ENCODE data around the gene PIM3.
A peak's percentile ranks its signal among the peaks of the same experiment; 100 is the strongest.

PIM3 gene

DNA sequence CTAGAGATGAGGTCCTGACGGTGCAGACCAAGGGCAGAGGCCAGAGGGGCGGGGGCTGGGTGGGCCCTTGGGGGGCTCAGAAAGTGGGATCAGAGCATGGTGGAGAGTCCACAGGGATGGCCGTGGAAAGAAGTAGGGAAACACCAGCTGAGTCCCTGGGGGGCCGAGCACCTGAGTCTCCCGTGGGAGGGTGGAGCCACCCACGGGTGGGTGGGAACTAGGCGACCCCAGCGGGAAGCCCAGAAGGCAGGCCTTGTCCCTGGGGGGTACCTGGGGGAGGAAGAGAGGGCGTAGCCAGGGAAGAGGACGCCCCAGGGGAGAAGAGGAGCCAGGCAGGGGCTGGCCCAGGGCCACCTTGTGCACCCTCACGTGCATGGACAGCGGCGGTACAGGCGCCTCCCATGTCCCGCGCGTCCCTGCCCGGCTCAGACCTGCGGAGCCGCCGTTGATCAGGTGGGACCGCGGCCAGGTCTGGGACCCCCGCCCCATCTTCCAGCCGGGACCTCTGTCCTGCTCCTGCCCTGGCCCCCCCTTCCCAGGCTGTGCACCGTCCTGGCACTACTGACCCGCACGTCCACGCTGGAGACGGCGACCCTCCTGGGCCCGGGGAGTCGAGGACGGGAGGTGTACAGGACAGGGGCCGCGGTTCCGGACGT, 31.9 kb upstream of the PIM3 start:
- DNase-seq (ENCODE audit: low read depth), result no peak

DNA sequence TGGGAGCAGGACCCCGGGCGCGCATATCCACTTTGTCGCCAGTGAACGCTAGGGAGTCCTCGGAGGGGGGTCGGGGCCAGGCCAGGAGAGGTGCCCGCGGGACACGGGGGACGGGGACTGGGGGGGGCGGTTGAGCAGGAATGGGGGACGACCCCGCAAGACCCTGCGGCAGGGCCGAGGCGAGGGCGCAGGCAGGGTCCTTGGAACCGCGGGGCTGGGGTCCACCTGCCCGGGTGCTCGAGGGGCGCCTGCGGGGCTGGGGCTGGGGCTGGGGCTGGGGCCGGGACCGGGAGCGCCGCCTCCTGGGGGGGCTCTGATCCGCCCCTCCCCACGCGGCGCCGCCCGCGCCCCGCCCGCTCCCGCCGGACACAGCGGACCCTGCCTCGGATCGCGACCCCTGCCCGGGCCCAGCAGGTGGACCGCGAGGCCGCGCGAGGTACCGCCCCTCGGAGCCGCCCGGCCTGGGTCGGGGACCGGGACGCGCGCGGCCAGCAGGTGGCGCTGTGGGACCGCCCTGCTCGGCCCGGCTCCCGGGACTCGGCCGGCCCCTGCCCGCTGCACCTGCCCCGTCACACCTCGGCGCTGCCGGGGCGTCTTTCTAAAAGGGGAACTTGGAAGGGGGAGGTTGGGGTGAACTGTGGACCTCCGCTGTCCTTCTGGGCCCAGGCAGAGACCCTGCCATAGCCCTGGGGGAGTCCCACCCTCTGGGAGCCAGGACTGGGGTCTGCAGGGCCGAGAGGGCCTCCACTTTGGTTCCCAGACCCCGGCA, 31.2 kb upstream of the PIM3 start:
- DNase-seq (ENCODE audit: low read depth), result no peak

DNA sequence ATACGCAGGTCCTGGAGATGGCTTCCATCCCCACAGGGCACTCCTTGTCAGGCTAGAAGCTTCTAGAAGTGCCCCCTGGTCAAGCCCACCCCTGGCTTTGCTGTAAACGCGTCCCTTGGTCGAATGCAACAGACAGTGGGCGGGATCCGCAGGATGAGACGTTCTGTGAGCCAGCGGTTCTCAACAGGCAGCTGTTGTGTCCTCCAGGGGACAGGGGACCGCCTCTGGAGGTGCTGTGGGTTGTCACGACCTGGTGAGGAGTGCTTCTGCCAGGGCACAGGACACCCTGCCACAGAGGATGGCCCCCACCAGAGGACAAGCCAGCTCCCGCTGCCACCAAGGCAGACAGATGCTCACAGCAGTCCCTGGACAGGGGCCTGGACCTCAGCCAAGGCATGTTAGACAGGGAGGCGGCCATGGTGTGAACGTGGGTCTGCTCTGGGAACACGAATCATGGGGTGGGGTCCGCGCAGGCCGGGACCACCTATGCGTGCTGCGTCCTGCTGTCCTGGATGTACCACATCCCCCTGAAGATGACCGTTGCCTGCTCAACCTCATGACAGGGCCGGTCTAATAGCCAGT, 30.5 kb upstream of the PIM3 start:
- DNase-seq (ENCODE audit: low read depth), result no peak

DNA sequence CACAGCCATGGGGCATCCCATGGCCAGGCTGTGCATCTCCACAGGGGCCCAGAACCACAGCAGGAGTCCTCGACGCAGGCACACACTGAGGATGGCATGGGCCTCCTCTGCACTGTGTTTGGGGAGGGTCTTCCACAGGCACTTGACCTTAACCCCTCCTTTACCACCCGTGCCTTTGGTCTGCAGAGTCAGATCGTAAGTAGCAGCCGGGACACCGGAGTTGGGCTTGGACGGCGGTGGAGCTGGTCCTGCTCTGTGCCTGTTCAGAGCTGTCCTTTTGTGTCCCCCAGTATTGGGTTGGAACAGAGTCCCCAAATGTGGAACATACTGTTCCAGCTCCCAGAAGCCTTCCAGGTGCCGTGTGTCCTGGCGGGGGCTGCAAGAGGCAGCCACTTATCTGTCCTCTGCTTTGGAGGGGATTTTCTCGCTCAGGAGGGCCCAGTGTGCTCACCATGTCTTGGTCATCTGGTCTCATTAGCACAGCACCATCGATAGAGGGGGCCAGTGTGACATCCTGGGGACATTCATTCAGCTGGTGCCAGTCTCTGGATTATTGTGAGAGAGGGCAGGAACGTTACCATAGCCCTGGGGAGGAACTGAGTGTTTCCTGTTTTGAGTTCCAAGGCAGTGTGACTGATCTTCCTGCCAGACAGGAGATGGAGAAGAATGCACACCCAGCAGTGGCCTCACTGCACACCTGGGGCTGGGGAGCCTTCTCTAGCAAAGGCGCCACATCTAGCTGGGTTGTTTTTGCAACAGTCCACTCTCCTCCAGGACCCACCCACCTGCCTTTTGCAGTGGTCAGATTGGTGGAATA, 29.8 kb upstream of the PIM3 start:
- peak; percentile 59 for DNase-seq (ENCODE audit: low read depth)

DNA sequence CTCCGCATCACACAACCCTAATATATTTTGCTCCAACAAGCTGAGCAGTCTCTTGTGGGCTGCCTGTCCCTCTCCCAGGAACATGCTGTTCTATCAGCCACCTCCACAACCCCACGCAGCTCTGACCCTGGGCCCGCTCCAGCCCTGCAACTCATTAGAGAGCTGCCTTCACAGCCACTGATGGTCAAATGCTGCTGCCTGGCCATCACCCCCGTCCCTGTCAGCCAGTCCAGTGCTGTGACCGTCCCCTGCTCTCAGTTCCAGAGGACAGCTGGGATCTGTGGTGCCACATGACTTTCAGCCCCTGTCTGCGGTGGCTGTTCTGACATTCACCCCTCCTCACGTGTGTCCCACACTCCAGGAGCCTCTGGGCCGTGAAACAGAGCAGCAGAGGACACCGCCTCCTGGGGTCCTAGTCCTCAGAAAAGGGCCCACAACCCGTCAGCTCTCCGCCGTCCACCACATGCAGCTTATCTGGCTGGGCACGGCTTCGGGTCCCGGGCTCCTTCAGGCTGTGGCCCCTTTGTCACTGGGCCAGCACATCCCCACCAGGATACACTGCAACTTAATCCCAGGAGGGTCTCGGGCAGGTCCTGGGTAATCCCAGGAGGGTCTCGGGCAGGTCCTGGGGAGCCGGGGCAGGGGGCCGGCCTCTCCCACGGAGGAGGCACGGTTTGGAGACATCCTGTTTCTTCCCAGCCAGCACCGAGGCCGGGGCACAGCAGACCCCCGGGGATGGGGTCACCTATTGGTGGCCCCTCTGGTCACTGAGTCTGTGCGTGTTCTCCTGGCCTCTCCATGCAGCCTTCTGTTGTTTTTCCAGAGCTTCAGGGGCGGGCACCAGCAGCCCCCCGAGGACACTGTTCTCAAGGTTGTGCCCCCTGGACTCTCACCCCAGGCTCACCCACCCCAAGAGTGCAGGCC, 27.1 kb upstream of the PIM3 start:
- DNase-seq (ENCODE audit: low read depth), result no peak

DNA sequence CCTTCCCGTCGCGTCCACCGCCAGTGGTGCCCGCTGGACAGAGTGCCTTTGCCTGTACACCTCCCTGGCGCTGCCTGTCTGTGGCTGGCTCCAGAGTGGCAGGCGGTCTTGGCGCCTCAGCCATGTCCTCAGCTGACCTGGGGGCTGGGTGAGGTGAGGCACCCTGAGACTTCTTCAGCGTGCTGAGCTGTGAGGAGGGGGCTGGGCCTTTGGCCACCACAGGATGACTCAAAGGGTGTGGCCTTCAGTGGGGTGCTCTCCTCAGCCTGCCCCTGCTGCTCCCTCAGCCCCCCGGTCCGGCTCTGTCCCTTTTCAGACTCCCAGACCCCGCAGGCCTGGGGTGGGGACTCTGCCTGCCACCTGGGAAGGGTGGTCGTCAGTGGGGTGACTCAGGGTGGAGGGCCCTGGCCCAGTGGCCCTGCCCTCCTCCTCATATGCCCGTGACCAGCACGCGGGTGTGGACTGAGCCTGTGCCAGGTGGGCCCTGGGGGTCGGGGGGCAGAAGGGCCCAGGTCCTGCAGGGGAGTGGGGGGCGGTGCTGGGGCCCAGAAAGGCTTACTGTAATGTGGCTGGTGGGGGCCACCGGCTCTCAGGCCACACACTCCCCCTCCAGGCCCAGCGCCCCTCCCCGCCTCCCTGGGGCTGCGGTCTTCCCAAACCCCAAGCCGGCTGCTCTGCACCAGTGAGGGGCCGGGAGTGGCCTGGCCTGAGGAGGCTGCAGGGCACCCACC, 26.2 kb upstream of the PIM3 start:
- no peak for DNase-seq (ENCODE audit: low read depth)

DNA sequence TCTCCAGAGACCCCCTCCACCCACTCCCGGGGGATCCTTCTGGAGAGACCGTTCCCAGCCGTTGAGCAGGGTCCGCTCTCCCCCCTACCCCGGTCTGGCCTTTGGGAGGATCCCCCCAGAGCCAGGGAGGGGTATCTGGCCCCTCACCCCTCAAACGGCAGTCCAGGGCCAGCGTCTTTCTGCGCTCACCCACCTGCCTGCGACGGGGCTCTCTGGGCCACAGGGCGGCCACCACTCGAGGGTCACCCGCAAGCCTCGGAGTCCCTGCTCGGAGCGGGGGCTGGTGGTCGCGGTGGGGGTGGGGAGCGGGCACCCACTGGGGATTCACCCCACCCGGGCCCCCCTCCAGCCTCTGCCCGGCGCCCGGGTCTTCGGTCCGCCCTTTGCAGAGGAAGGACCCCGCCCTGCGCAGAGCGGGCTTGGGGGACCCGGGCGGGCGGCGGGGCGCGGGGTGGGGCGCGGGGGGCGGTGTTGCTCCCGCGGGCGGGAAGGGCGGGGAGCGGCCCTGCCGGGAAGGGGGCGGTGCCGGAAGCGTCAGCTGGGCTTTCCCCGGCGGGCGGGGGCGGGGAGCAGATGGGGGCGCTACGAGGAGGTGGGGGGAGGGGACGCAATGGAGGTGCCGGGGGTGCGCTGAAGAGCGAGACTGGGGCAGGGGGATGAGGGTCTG, 25.5 kb upstream of the PIM3 start:
- no peak for DNase-seq (ENCODE audit: low read depth)

DNA sequence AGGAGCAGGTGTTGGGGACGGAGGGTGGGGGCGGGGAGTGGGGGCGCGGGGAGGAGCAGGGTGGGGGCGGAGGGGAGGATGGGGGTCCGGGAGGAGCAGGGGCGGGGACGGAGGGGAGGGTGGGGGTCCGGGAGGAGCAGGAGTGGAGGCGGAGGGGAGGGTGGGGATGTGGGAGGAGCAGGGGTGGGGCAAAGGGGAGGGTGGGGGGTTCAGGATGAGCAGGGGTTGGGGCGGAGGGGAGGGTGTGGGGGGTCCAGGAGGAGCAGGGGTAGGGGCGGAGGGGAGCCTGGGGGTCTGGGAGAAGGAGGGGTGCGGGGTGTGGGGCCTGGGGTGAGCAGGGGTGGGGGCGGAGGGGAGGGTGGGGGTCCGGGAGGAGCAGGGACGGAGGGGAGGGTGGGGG, 25.0 kb upstream of the PIM3 start:
- no peak for DNase-seq (ENCODE audit: low read depth)

DNA sequence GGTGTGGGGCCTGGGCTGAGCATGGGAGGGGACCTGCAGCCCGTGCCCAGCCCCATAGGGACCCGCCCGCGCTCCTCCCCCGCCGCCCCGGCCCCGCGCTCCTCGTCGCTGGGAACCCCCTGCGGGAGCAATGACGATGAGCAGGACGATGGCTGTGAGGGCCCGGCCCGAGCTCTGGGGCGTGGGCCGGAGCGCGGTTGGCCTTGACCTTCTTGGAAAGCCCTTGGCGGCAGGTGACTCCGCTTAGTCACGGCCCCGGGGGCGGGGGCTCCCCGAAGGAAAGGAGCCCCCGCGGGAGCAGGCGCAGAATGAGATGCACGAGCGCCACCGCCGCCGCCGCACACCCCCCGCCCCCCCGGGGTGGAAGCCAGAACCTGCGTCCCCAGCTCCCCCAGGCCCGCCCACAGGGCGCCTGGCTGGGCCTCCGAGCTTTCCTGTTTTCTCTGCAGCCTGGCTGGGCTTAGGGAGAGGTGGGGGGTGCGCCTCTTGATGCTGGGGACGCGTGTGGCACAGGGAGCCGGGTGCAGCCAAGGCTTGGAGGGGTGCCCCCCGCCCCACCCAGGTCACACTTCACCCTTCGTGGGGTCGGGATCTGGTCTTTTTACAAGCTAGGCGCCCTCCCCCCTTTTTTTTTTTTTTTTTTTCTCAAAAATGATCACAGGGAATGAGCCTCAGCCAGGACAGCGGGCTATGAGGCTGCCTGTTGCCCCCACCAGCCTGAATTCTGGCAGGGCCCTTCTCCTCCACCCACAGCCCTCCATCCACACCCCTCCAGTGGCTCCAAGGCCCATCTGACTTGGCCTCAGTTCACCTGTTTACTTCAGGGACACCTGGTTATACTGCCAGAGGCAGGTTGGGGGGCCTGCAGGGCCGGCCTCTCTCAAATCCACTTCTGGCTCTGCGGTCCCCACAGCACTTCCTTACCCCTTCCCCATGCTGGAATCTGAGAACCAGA, 24.3 kb upstream of the PIM3 start:
- peak; percentile 59 for DNase-seq (ENCODE audit: low read depth)

DNA sequence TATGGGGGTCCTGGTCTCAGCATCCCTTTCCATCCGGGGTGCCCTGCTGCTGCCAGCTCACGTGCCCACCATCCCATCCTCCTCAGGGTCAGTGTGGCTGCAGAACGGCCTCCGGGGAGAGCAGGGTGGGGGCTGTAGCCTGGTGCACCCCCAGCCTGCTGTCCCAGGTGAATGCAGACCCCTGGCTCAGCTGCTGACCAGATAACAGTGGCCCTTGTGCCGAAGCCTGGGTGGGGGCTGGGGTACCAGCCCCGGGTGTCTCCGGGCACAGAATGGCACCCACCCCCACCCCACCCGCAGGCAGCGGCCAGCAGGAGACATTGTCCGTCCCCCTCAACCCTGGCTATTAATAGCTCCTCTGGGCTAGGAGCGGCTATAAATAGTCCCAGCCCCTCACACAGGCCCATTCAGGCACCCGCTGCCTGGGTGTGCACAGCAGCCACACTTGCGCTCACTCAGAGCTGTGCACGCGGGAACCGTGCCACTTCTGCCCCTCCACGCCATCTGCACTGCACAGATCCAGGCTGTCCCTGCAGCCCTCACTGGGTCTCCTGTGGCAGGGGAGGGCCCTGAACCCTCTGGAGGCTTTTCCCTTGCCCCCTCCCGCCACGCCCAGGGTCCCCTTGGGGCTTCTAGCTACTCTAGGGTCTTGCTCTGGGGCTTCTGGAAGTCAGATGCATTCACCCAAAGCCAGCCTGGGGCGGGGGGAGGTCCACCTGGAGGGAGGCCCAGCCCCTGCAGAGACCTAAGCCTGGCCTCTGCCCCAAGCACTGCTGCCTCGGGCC, 23.4 kb upstream of the PIM3 start:
- DNase-seq (ENCODE audit: low read depth), result no peak

DNA sequence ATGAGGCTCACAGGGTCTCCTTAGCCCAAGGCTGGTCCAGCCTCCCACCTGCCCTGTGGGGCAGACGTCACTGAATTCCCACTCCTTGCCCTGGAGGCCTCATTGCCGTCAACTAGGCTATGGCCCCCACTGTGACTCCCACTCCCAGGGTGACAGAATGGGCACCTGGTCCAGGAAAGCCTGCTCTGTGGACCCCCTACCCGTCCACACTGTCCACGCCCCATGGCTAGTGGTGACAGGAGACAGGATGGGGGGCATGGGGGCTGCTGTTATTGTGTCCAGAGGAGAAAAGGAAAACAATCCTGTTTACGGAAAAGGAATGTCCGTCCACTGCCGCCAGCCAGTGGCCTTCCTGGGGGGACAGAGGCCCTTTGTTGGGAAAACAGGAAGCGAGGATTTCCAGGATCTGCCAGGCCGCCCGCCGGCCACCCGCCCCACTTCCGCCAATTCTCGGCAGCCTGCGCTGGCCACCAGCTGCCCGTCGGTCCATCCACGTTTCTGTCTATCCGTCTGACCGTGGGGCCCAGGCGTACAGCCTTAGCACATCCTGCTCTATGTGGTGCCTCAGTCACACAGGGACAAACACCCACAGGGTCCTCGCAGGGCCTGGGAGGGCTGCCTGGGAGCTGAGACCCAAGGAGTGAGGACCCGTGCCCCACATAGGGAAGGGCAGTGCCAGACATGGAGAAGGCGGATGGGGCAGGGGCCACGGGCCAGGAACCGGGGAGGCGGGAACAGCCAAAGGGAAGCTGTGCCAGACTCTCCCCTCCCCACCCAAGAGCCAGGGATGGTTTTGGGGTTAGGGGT, 22.6 kb upstream of the PIM3 start:
- no peak for DNase-seq (ENCODE audit: low read depth)

DNA sequence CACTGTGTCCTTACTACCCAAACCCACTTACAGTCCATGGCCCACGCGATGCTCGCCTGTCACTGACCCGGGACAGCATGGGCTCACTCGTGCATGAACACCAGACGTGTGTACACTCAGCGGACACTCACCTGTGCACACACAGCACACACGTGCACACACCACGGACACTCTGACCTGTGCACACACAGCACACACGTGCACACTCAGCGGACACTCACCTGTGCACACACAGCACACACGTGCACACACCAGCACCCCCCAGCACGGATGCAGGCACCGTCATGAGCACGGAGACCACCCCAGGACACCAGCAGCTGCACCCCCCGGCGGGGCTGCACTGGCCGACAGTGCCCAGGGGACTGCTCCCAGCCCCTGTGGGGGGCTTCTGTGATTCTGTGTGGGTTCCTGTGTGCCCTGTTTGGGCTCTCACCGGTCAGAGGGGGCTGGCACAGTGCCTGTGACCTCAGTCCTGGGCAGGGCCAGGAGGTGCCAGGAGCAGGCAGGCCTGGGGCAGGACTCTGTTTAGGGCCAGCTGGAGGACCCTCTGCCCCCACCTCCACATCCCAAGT, 21.9 kb upstream of the PIM3 start:
- no peak for DNase-seq (ENCODE audit: low read depth)

DNA sequence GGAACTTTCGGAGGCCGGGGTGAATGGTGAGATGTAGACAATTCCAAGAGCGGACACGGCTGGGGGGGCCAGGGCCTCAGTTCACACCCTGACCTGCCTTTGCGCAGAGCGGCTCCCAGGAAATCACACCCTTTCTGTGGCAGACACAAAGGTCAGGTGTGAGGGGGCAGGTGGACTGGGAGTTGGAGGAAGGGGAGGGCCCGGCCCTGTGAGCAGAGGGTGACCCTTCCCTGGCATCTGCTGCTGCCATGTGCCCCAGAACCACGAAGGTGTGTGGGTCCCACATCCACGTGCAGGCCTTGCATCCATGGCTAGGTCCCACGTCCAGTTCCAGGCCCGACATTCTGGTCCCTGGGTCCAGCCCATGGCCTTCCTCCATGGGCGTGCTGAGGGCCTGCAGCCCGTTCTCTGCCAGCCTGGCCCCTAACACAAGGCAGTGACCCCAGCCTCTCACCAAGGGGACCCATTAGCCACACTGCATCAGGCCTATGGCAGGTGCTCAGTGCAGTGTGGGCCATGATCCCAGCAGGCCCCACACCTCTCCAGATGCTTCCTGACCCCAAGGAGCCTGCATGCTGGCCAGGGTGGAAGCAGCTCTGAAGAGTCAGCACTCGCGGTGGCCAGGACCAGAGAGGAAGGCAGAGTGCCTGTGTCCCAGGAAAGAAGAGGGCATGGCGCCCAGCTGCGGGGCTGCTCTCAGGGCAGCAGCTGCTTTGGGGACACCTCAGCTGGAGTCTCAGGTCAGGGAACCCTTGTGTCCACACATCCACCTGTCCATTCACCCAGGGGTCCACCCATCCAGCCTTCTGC, 18.9 kb upstream of the PIM3 start:
- DNase-seq (ENCODE audit: low read depth), result no peak

DNA sequence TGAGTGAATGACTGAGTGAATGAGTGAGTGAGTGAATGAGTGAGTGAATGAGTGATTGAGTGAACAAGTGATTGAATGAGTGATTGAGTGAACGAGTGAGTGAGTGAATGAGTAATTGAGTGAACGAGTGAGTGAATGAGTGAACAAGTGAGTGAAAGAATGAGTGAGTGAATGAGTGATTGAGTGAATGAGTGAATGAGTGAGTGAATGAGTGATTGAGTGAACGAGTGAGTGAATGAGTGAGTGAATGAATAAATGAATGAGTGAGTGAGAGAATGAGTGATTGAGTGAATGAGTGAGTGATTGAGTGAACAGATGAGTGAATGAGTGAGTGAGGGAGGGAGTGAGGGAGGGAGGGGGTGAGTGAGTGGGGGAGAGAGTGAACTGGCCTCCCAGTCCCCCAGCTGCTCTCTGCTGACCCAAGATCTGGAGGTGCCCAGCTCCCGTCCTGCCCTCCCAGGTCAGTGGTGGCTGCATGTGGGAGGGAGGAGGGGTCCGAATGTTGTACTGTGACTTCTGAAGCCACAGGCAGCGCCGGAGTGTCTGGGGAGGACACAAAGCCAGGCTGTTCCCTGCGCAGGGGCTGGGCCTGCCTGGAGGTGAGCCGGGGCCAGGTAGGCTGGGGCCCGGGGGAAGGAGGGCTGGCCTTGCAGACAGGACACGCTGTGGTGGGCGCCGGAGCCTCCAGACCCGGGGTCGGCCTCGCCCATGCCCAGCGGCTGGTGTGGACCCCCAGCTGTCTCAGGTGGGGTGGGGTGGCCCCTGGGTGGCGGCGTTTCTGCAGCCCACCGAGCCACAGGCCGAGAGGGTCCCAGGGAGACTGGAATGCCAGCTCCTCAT, 17.8 kb upstream of the PIM3 start:
- no peak for DNase-seq (ENCODE audit: low read depth)

DNA sequence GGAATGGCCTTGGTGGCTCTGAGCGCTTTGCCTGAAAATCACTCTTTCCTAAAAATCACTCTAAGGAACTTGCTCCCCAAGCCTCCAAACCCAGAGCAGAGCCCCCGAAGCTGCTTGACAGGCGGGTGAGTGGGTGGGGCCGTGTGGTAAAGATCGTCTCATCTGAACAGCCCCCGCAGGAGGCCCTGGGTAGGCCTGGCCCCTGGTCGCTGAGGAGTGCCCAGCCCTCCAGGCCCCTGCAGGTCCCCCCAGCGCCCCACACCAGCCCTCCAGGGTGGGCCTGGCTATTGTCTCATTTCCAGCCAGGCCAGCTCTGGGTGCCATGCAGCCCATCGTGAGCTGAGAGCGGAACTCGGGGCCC, 17.2 kb upstream of the PIM3 start:
- no peak for DNase-seq (ENCODE audit: low read depth)

All from HS-27A (cell line).